Ascending aorta (tissue), 2 donors: ENCODE measurements around the gene RYR3. TPM values are rescaled to one million over a fixed set of nuclear protein-coding genes. Genes with fewer than 3 reads are reported as not detected.
"Not testable (repeated sequence)": the region's sequence is repeated elsewhere in the genome, so short reads cannot be mapped to it uniquely, and the experiment has no call there.

Experiments used
- DNase-seq, 2 donors: peaks; one replicate each; pipeline ENCODE4 v3.0.0-alpha.2; 2019; ENCODE audit warnings: low spot score in 2 of 2
- H3K27ac ChIP-seq, 2 donors: fragments of 200-600 bp; sonication (generic); one replicate each; pipeline ENCODE4 v1.5.1; 2016 to 2017; ENCODE audit warnings: mild to moderate bottlenecking in 1 of 2
- H3K27me3 ChIP-seq: fragments of 200-600 bp; sonication (generic); one replicate; pipeline ENCODE4 v1.5.1; 2017
- H3K36me3 ChIP-seq, 2 donors: fragments of 200-600 bp; sonication (generic); one replicate each; pipeline ENCODE4 v1.5.1; 2016
- H3K4me1 ChIP-seq, 2 donors: fragments of 200-600 bp; sonication (generic); one replicate each; pipeline ENCODE4 v1.5.1; 2016 to 2017; ENCODE audit warnings: mild to moderate bottlenecking in 1 of 2
- H3K4me3 ChIP-seq, 2 donors: fragments of 200-600 bp; sonication (generic); one replicate each; pipeline ENCODE4 v1.5.1; 2016 to 2017; ENCODE audit warnings: mild to moderate bottlenecking in 1 of 2
- H3K9me3 ChIP-seq, 2 donors: fragments of 200-600 bp; sonication (generic); one replicate each; pipeline ENCODE4 v1.5.1; 2016
- CTCF ChIP-seq, 3 experiments: fragments of 200-600 bp in 2 of 3; fragments of 450-650 bp in 1 of 3; sonication (generic) in 2 of 3; IDR thresholded peaks; one replicate each; pipeline ENCODE4 v1.5.1; 2016 to 2019; ENCODE audit warnings: antibody characterized with exemption in 3 of 3, mild to moderate bottlenecking in 1 of 3, moderate library complexity in 1 of 3
- intact Hi-C: fragments of 100-400 bp; cut with DNase I; formaldehyde crosslinking; loops from one replicate; pipeline ENCODE4 v1.15.1; 2023
- total RNA-seq: library from RNA; depleted of rRNA; stranded (reverse); fragments of >200 nt; gene quantifications from one replicate; pipeline ENCODE4 v1.1.0, GENCODE V29; 2016

RYR3 gene
- total RNA-seq, 1 donor from 2014 or later, result 3.1 TPM

DNA sequence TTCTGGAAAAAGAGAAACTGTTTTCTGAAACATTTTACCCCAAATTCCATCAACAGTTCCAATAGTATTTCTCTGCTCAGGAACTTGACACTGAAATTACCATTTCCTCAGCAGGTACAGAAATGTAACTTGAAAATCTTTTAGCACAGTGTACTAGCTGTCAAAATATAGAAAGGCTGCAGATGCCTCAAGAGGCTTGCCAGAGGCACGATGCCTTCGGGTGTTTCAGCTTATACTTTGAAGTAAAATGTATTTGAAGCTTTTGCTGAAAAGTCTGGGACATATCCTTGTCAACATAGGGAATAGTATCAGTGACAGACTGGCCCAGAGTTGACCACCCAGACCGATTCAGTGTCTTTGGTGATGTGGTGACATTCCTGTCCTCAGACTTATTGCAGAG is 503.1 kb downstream of the RYR3 start:
- intact Hi-C loops, result no loop called here

GRCh38 chr15:33819499-33819898 is 508.7 kb downstream of the RYR3 start:
- H3K36me3 ChIP-seq, H3K27ac ChIP-seq, DNase-seq, H3K27me3 ChIP-seq, intact Hi-C loops, H3K4me1 ChIP-seq, H3K4me3 ChIP-seq, H3K9me3 ChIP-seq: not testable (repeated sequence)

More for the DNA sequence above, 503.1 kb downstream of the RYR3 start:
- Histone ChIP-seq H3K27ac (no peak overlapping the region), H3K4me1 (no peaks in the 10 kb centered on the region), H3K27me3 (no peaks in the 10 kb centered on the region), H3K9me3 (no peaks in the 10 kb centered on the region), H3K36me3 (peaks cover 0 to 3% of the 10 kb centered on the region in 2 donors), H3K4me3 (no peak overlapping the region)
- DNase-seq, result no peak
- TF ChIP-seq CTCF (IDR thresholded peaks at IDR 0.05), result no peak

GRCh38 chr15:33822479-33822878 is 511.7 kb downstream of the RYR3 start:
- H3K4me3 ChIP-seq, result no peak overlapping the region
- H3K4me1 ChIP-seq, result no peaks in the 10 kb centered on the region
- no peak overlapping the region for H3K27ac ChIP-seq
- H3K9me3 ChIP-seq, result no peaks in the 10 kb centered on the region
- H3K36me3 ChIP-seq, result peaks cover 0 to 4% of the 10 kb centered on the region in 2 donors
- intact Hi-C loops, result no loop called here
- no peak for DNase-seq
- TF ChIP-seq CTCF (IDR thresholded peaks at IDR 0.05), result no peak
- H3K27me3 ChIP-seq, result no peaks in the 10 kb centered on the region

- TF ChIP-seq CTCF (IDR thresholded peaks at IDR 0.05), result no peak
- no peak overlapping the region for H3K27ac ChIP-seq
- H3K9me3 ChIP-seq, result no peaks in the 10 kb centered on the region
- no peaks in the 10 kb centered on the region for H3K4me1 ChIP-seq
- intact Hi-C loops, result no loop called here
- no peaks in the 10 kb centered on the region for H3K27me3 ChIP-seq
- H3K36me3 ChIP-seq, result peaks cover 0 to 4% of the 10 kb centered on the region in 2 donors
- no peak overlapping the region for H3K4me3 ChIP-seq
- no peak for DNase-seq
Measured at GRCh38 chr15:33823119-33823518, 512.4 kb downstream of the RYR3 start.

DNA sequence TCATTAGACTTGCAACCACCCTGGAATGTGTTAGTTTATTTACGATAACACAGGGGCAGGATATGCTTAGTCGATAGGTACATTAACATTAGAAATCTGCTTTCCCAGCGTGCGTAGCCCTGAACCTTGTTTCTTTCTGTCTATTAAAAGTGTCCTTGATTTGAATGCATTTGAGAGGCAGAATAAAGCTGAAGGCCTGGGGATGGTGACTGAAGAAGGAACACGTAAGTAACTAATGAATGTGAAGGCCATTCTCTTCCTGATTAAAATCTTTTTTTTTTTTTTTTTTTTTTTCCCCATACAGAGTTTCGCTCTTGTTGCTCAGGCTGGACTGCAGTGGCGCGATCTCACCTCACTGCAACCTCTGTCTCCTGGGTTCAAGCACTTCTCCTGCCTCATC is 514.7 kb downstream of the RYR3 start:
- Histone ChIP-seq H3K27ac (no peak overlapping the region), H3K4me3 (no peak overlapping the region), H3K36me3 (peaks cover 0 to 4% of the 10 kb centered on the region in 2 donors), H3K27me3 (no peaks in the 10 kb centered on the region), H3K9me3 (no peaks in the 10 kb centered on the region), H3K4me1 (no peaks in the 10 kb centered on the region)
- TF ChIP-seq CTCF (IDR thresholded peaks at IDR 0.05), result no peak
- intact Hi-C loops, result no loop called here
- DNase-seq, result no peak

- Histone ChIP-seq H3K36me3 (peaks cover 0 to 4% of the 10 kb centered on the region in 2 donors), H3K27ac (no peak overlapping the region), H3K4me3 (no peak overlapping the region), H3K9me3 (no peaks in the 10 kb centered on the region), H3K4me1 (no peaks in the 10 kb centered on the region), H3K27me3 (no peaks in the 10 kb centered on the region)
- no peak for TF ChIP-seq CTCF (IDR thresholded peaks at IDR 0.05)
- DNase-seq, result no peak
- intact Hi-C loops, result no loop called here
Measured at GRCh38 chr15:33826201-33826600, 515.4 kb downstream of the RYR3 start.
